Endothelial cell (in vitro differentiated cells): ENCODE measurements around the gene STARD7. TPM values are rescaled to one million over a fixed set of nuclear protein-coding genes. Genes with fewer than 3 reads are reported as not detected.

ENCODE experiments used
- DNase-seq: peaks from one replicate; pipeline ENCODE4 v3.0.0; 2021; ENCODE audit warnings: low spot score
- H3K27ac Mint-ChIP-seq: one replicate; pipeline ENCODE4 v1.8.0; 2021; ENCODE audit warnings: mixed read lengths, inconsistent platforms; ENCODE audit not compliant: unreplicated experiment
- H3K27me3 Mint-ChIP-seq: one replicate; pipeline ENCODE4 v1.8.0; 2021; ENCODE audit warnings: mild to moderate bottlenecking, moderate library complexity, mixed read lengths, inconsistent platforms; ENCODE audit not compliant: unreplicated experiment
- H3K36me3 Mint-ChIP-seq: one replicate; pipeline ENCODE4 v1.8.0; 2021; ENCODE audit warnings: mild to moderate bottlenecking, low read depth, mixed read lengths, inconsistent platforms; ENCODE audit not compliant: unreplicated experiment
- H3K4me1 Mint-ChIP-seq: one replicate; pipeline ENCODE4 v1.8.0; 2021; ENCODE audit warnings: mild to moderate bottlenecking, mixed read lengths, inconsistent platforms; ENCODE audit not compliant: unreplicated experiment
- H3K4me3 Mint-ChIP-seq: one replicate; pipeline ENCODE4 v1.8.0; 2021; ENCODE audit warnings: mild to moderate bottlenecking, mixed read lengths, inconsistent platforms; ENCODE audit not compliant: unreplicated experiment
- H3K9me3 Mint-ChIP-seq: one replicate; pipeline ENCODE4 v1.8.0; 2021; ENCODE audit warnings: mixed read lengths, inconsistent platforms; ENCODE audit not compliant: unreplicated experiment
- total RNA-seq: library from RNA; stranded (reverse); fragmentation: NEBNext Ultra II Directional; extraction: Animal tissue kit (Norgen Biotek cat#: 25700); gene quantifications from one replicate; pipeline ENCODE4 v1.2.1, GENCODE V29; 2021; ENCODE audit not compliant: unreplicated experiment
- TF ChIP-seq, protein P1 (sequence below): fragments of 200-600 bp; sonication (generic); IDR thresholded peaks from one replicate; pipeline ENCODE4 v1.5.0; 2021; ENCODE audit warnings: antibody characterized with exemption; ENCODE audit not compliant: unreplicated experiment

The STARD7 gene
- total RNA-seq, 1 donor from 2014 or later, result 83.4 TPM

DNA sequence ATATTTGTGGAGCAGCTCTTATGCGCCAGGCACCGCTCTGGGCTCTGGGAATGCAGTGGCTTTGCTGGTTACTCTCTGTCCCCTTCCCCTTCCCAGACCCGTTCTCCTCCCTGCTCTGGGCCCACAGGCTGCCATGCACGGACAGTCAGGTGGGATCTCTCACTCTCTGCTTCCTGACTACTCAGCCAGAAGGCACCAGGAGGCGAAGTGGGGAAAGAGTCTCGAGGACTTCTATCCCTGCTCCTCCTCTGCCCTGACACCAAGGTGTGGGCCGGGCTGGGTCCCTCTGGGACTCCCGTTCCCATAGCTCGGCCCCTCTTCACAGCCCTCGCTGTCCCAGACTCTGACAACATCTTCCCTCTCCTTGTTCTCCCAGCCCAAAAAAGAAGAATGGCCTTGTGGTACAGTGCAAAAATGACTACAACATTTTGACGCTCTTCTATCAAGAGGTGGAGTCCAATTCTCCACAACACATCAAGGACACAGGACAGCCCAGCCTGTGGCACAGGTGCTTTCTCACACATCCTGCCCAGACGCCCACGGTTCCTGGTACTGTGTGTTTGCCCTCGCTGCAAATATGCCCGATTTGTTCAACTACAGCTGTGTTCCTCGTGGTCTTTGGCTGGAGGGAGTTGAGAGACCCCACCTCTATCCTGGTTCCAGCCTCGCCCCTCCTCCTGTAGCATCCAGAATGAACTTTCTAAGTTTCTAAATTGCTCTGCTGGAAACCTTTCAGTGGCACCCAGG, 49.4 kb downstream of the STARD7 start:
- peaks cover 4% of the 10 kb centered on the region for H3K4me1 Mint-ChIP-seq
- peaks cover 8% of the 10 kb centered on the region for H3K27me3 Mint-ChIP-seq
- no peak overlapping the region for H3K27ac Mint-ChIP-seq
- DNase-seq, result no peak
- TF ChIP-seq, protein P1, sequence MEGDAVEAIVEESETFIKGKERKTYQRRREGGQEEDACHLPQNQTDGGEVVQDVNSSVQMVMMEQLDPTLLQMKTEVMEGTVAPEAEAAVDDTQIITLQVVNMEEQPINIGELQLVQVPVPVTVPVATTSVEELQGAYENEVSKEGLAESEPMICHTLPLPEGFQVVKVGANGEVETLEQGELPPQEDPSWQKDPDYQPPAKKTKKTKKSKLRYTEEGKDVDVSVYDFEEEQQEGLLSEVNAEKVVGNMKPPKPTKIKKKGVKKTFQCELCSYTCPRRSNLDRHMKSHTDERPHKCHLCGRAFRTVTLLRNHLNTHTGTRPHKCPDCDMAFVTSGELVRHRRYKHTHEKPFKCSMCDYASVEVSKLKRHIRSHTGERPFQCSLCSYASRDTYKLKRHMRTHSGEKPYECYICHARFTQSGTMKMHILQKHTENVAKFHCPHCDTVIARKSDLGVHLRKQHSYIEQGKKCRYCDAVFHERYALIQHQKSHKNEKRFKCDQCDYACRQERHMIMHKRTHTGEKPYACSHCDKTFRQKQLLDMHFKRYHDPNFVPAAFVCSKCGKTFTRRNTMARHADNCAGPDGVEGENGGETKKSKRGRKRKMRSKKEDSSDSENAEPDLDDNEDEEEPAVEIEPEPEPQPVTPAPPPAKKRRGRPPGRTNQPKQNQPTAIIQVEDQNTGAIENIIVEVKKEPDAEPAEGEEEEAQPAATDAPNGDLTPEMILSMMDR, result no peak
- no peaks in the 10 kb centered on the region for H3K9me3 Mint-ChIP-seq
- no peak overlapping the region for H3K4me3 Mint-ChIP-seq
- no peaks in the 10 kb centered on the region for H3K36me3 Mint-ChIP-seq

DNA sequence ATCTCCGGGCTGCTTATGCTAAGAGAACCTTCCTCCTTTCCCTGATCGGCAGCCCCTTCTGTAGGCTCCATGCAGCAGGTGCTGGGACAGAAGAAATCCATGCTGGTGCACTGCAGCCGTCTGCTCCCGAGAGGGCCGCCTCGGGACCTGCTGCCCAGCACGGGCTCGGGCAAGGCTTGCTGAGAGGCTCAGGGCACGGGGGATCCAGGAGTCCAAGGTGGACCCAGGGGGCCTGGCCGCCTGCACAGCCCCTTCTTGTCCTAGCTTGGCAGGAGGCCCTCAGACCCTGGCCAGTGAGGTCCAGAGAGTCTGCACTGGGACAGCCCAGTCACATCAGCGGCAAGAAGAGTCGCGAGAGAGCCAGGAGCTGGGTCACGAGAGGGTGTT, 50.1 kb downstream of the STARD7 start:
- peaks cover 4% of the 10 kb centered on the region for H3K4me1 Mint-ChIP-seq
- no peak overlapping the region for H3K4me3 Mint-ChIP-seq
- H3K36me3 Mint-ChIP-seq, result no peaks in the 10 kb centered on the region
- H3K27ac Mint-ChIP-seq, result no peak overlapping the region
- no peaks in the 10 kb centered on the region for H3K9me3 Mint-ChIP-seq
- peaks cover 8% of the 10 kb centered on the region for H3K27me3 Mint-ChIP-seq
- no peak for DNase-seq
- TF ChIP-seq, protein P1, result no peak

DNA sequence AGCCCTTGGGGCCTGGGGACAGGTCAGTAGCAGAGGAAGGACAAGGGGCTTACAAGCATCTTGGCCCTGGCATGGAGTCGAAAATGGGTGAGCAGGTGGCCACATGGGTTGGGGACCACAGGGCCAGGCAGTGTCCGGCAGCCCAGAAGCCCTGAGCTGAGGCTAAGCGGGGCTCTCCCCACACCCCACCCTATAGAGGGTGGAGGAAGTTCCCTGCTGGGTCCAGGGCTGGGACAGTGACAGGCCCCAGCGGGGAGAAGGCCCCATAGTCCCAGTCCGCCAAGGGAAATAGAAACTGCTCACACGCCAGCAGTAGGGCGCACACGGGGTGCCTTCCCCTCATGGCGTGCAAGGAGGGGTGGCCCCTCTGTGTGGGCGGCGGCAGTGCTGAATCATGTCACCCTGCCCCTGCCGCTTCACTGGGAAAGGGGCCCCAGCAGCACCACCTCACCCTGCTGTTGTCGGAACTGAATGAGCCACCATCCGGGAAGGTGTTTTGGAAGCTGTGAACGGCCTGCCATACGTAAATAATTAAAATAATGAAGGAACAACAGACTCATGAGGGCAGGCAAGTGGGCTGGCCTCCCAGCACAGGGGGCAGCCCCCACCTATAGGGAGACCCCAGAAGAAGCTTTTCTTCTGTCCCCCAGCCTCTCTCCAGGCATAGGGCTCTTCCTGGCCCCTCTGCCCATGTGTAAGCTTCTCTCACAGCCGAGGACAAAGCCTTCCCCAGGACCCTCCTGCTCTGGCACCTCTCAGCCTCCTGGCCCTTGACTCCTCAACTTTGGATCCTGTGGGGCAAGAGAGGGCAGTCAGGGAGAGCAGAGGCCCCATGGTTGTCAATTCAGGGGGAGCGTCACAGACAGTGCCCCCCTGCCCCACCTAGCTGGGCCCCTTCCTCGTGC, 50.7 kb downstream of the STARD7 start:
- DNase-seq, result no peak
- H3K27ac Mint-ChIP-seq, result no peak overlapping the region
- no peaks in the 10 kb centered on the region for H3K36me3 Mint-ChIP-seq
- TF ChIP-seq, protein P1, result no peak
- H3K9me3 Mint-ChIP-seq, result no peaks in the 10 kb centered on the region
- H3K4me1 Mint-ChIP-seq, result peaks cover 4% of the 10 kb centered on the region
- peaks cover 7% of the 10 kb centered on the region for H3K27me3 Mint-ChIP-seq
- no peak overlapping the region for H3K4me3 Mint-ChIP-seq

DNA sequence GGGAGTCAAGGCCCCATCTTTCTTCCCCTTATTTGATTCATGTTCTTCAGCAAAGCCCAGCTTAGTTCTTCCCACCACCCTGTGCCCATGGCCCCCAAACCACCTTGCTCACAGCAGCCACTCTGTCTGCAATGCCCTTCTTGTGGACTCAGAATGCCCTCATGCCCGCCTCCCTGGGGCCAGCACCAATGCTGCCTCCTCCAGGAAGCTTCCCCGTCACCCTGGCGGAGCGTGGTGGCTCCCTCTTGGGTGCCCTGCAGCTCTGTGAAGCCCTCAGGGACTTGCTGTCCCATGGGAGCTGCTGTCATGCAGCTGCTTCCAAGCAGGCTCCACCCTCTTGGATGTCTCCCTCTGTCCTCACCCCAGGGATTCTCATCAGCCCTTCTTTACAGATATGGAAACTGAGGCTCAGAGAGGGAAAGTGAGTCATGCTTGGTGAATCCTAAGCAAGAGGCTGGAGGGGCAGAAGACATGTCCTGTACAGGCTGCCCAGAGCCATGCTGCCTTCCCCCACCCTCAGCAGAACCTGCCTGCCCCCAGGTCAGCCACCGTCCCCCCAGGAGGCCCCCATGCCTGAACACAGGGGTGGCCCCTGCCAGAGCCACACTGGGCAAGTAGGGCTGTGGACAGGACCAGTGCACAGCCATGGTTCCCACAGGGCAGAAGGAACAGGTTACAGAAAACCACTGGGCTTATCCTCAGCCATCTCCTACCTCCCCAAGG, 51.5 kb downstream of the STARD7 start:
- Mint-ChIP-seq H3K4me3 (no peak overlapping the region), H3K27me3 (peaks cover 6% of the 10 kb centered on the region), H3K36me3 (no peaks in the 10 kb centered on the region), H3K27ac (no peak overlapping the region), H3K4me1 (peaks cover 5% of the 10 kb centered on the region), H3K9me3 (no peaks in the 10 kb centered on the region)
- DNase-seq, result no peak
- TF ChIP-seq, protein P1, result no peak
